NOMO-1 (cell line): ENCODE measurements around the gene CBX2.

Experiments
- DNase-seq, 2 experiments: peaks; one replicate each; lab custom pipeline; 2025; ENCODE audit not compliant: unreplicated experiment in 2 of 2; lab: John Stamatoyannopoulos, UW

The CBX2 gene

GRCh38 chr17:79777894-79778503, at the start of gene CBX2:
CBX2 (plus strand) TSS chr17:79778148; CDS start chr17:79778236, 88 bp downstream.
- DNase-seq, result peak; percentile 54 to 84

GRCh38 chr17:79728169-79728907, 49.6 kb upstream of the CBX2 start:
- DNase-seq, result peak; percentile 21 to 66

- no peak for DNase-seq
Observed at GRCh38 chr17:79728908-79729471, 49.0 kb upstream of the CBX2 start.

GRCh38 chr17:79729761-79730160, 48.2 kb upstream of the CBX2 start:
- DNase-seq, result no peak

GRCh38 chr17:79730437-79730768, 47.5 kb upstream of the CBX2 start:
- no peak for DNase-seq

GRCh38 chr17:79730769-79731483, 47.0 kb upstream of the CBX2 start, which contains the start of gene ENPP7:
ENPP7 (plus strand) TSS chr17:79730943; CDS start chr17:79731140, 197 bp downstream.
- no peak for DNase-seq

GRCh38 chr17:79732254-79732653, 45.7 kb upstream of the CBX2 start:
- no peak for DNase-seq

GRCh38 chr17:79732804-79733691, 44.9 kb upstream of the CBX2 start:
- DNase-seq, result peak in 1 of 2 experiments; percentile 25

- DNase-seq, result no peak
Observed at GRCh38 chr17:79733692-79734070, 44.3 kb upstream of the CBX2 start.

- no peak for DNase-seq
Observed at GRCh38 chr17:79735096-79735495, 42.9 kb upstream of the CBX2 start.

- DNase-seq, result no peak
Observed at GRCh38 chr17:79737046-79737921, 40.7 kb upstream of the CBX2 start.

GRCh38 chr17:79737922-79738578, 39.9 kb upstream of the CBX2 start:
- no peak for DNase-seq

GRCh38 chr17:79738643-79739042, 39.3 kb upstream of the CBX2 start:
- no peak for DNase-seq

- DNase-seq, result no peak
Observed at GRCh38 chr17:79739148-79740062, 38.5 kb upstream of the CBX2 start.

- DNase-seq, result no peak
Observed at GRCh38 chr17:79740413-79740812, 37.5 kb upstream of the CBX2 start.

GRCh38 chr17:79741401-79741750, 36.6 kb upstream of the CBX2 start:
- DNase-seq, result no peak

- DNase-seq, result peak; percentile 20 to 28
Observed at GRCh38 chr17:79741751-79742588, 36.0 kb upstream of the CBX2 start.
